Endothelial cell of umbilical vein (primary cell): ENCODE results near the gene ZNF678. TPM values are rescaled to one million over a fixed set of nuclear protein-coding genes. Genes with fewer than 3 reads are reported as not detected.

ENCODE experiments used
- BruUV-seq: library from RNA; stranded (reverse); fragments of 400-500 nt; replicated peaks from 2 replicates; lab custom pipeline; 2021; lab: Mats Ljungman, UMichigan
- CTCF ChIA-PET: fragments of 300-600, 350-600 bp; sonication (Branson Sonifier 250); formaldehyde crosslinking; loops from one replicate; lab custom pipeline; 2021; ENCODE audit warnings: antibody characterized with exemption, inconsistent platforms; lab: Charles Lee
- POLR2A ChIA-PET: fragments of 300-600, 350-600 bp; sonication (Branson Sonifier 250); formaldehyde crosslinking; loops from one replicate; lab custom pipeline; 2021; ENCODE audit warnings: antibody characterized with exemption, inconsistent platforms; lab: Charles Lee
- DNase-seq: peaks from one replicate; pipeline ENCODE4 v3.0.0-alpha.2; 2011; ENCODE audit warnings: low read depth, low spot score
- FAIRE-seq: peaks from 2 replicates; lab custom pipeline; 2011; peaks lifted over from hg19 to GRCh38; lab: Jason Lieb, UNC
- H2AFZ ChIP-seq: 2 replicates; pipeline ENCODE4 v1.6.0; 2012; ENCODE audit warnings: low read depth, low read length, control low read depth, inconsistent platforms
- H3K27ac ChIP-seq: 2 replicates; pipeline ENCODE4 v1.5.1; 2011; ENCODE audit warnings: low read depth, mild to moderate bottlenecking, control low read depth, low read length, moderate library complexity; ENCODE audit not compliant: insufficient read depth
- H3K27me3 ChIP-seq, 2 experiments: 2 replicates each; pipeline versions ENCODE4 v1.6.0 to v1.6.1; 2011; ENCODE audit warnings: low read length in 2 of 2, mixed read lengths in 1 of 2; ENCODE audit not compliant: control insufficient read depth in 2 of 2, insufficient read depth in 2 of 2
- H3K36me3 ChIP-seq, 2 experiments: 2 replicates in 1 of 2; 3 replicates in 1 of 2; pipeline ENCODE4 v1.5.1; 2011; ENCODE audit warnings: low read length in 2 of 2, mild to moderate bottlenecking in 1 of 2, moderate library complexity in 1 of 2; ENCODE audit not compliant: control insufficient read depth in 2 of 2, insufficient read depth in 2 of 2; ENCODE audit errors: extremely low read depth in 1 of 2
- H3K4me1 ChIP-seq: 3 replicates; pipeline ENCODE4 v1.5.1; 2011; ENCODE audit warnings: mild to moderate bottlenecking, low read length; ENCODE audit not compliant: control insufficient read depth, insufficient read depth; ENCODE audit errors: extremely low read depth
- H3K4me2 ChIP-seq: 2 replicates; pipeline ENCODE4 v1.6.1; 2011; ENCODE audit warnings: low read length, control low read depth, mixed read lengths; ENCODE audit not compliant: insufficient read depth
- H3K4me3 ChIP-seq, 3 experiments: fragments of 200-600 bp in 1 of 3; sonication (generic), shearing (Covaris generic) in 1 of 3; replicated peaks in 1 of 3; 2 replicates each; pipeline ENCODE4 v1.5.1; 2011 to 2016; ENCODE audit warnings: control low read depth in 3 of 3, low read length in 3 of 3, mild to moderate bottlenecking in 2 of 3, inconsistent platforms in 1 of 3, low read depth in 1 of 3, moderate library complexity in 1 of 3; ENCODE audit not compliant: insufficient read depth in 1 of 3
- H3K79me2 ChIP-seq: 2 replicates; pipeline ENCODE4 v1.6.0; 2012; ENCODE audit warnings: low read length, inconsistent platforms; ENCODE audit not compliant: control insufficient read depth, insufficient read depth
- H3K9ac ChIP-seq: replicated peaks from 2 replicates; pipeline ENCODE3; 2011; ENCODE audit warnings: low read length, control low read depth; ENCODE audit not compliant: insufficient read depth; ENCODE audit errors: extremely low read depth
- H3K9me1 ChIP-seq: replicated peaks from 3 replicates; pipeline ENCODE4 v1.6.0; 2011; ENCODE audit warnings: mild to moderate bottlenecking, low read length; ENCODE audit not compliant: control insufficient read depth, insufficient read depth; ENCODE audit errors: extremely low read depth
- H3K9me3 ChIP-seq: replicated peaks from 2 replicates; pipeline ENCODE4 v1.5.1; 2012; ENCODE audit warnings: low read length, inconsistent platforms; ENCODE audit not compliant: control insufficient read depth, insufficient read depth
- H4K20me1 ChIP-seq: replicated peaks from 2 replicates; pipeline ENCODE3; 2011; ENCODE audit warnings: mild to moderate bottlenecking, low read length; ENCODE audit not compliant: control insufficient read depth, insufficient read depth; ENCODE audit errors: extremely low read depth
- CTCF ChIP-seq, 2 donors: IDR thresholded peaks; 1 replicate in 1 of 2; 2 replicates in 1 of 2; pipeline ENCODE4 v1.5.1; 2011; ENCODE audit warnings: low read length in 2 of 2, mild to moderate bottlenecking in 2 of 2, moderate library complexity in 2 of 2, control low read depth in 1 of 2, inconsistent platforms in 1 of 2, low read depth in 1 of 2; ENCODE audit not compliant: insufficient read depth in 1 of 2; ENCODE audit errors: extremely low read depth in 1 of 2
- EZH2 ChIP-seq: IDR thresholded peaks from 2 replicates; pipeline ENCODE4 v1.6.1; 2012; ENCODE audit warnings: borderline replicate concordance, low read depth, mild to moderate bottlenecking, moderate library complexity, low read length, inconsistent platforms; ENCODE audit not compliant: severe bottlenecking
- FOS ChIP-seq: IDR thresholded peaks from 2 replicates; pipeline ENCODE4 v1.6.1; 2011; ENCODE audit warnings: mild to moderate bottlenecking, low read length, moderate library complexity, borderline replicate concordance; ENCODE audit not compliant: insufficient read depth
- GATA2 ChIP-seq: IDR thresholded peaks from 2 replicates; pipeline ENCODE4 v1.7.0; 2011; ENCODE audit warnings: low read depth, mild to moderate bottlenecking, moderate library complexity, mixed read lengths, low read length; ENCODE audit not compliant: insufficient read length, insufficient read depth
- JUN ChIP-seq: IDR thresholded peaks from 2 replicates; pipeline ENCODE4 v1.6.1; 2011; ENCODE audit warnings: borderline replicate concordance, low read depth; ENCODE audit not compliant: insufficient read length, insufficient read depth
- MYC ChIP-seq: IDR thresholded peaks from one replicate; pipeline ENCODE4 v1.6.1; 2011; ENCODE audit warnings: mild to moderate bottlenecking, low read depth, low read length
- POLR2A ChIP-seq: IDR thresholded peaks from 2 replicates; pipeline ENCODE4 v1.6.1; 2012; ENCODE audit warnings: low read depth, mild to moderate bottlenecking, control low read depth, low read length
- POLR2AphosphoS5 ChIP-seq: IDR thresholded peaks from 2 replicates; pipeline ENCODE4 v1.6.1; 2012; ENCODE audit warnings: low read depth, mild to moderate bottlenecking, control low read depth, low read length, moderate library complexity; ENCODE audit not compliant: insufficient read depth
- dilution Hi-C: fragments of 300-500 bp; cut with MboI; formaldehyde crosslinking; loops from one replicate; pipeline ENCODE4 v1.15.0; 2019; ENCODE audit warnings: low sequenced_read_pairs; ENCODE audit not compliant: extremely low pct_ligation_motif_present
- intact Hi-C: fragments of 100-400 bp; cut with micrococcal nuclease; formaldehyde crosslinking; loops from one replicate; pipeline ENCODE4 v1.10.0; 2022
- polyA plus RNA-seq, 4 experiments: library from polyadenylated mRNA; depleted of rRNA in 3 of 4; stranded (reverse) in 3 of 4; unstranded in 1 of 4; fragments of >200 nt; gene quantifications; 2 replicates each; pipeline versions ENCODE4 v1.2.1 to v1.2.3, GENCODE V29; 2011 to 2012; ENCODE audit warnings: missing spikeins in 1 of 4
- total RNA-seq: library from RNA; stranded (reverse); gene quantifications from 2 replicates; pipeline ENCODE4 v1.2.3, GENCODE V29; 2021
- TF ChIP-seq, protein P1 (sequence below): IDR thresholded peaks from 2 replicates; pipeline ENCODE4 v1.6.1; 2011; ENCODE audit not compliant: insufficient read depth, insufficient read length

Gene ZNF678
- total and polyA plus RNA-seq, 2 donors (not counting 3 experiments of a cell fraction or from before 2014, with no cell fraction given) = 2.1 to 7.7 TPM

DNA sequence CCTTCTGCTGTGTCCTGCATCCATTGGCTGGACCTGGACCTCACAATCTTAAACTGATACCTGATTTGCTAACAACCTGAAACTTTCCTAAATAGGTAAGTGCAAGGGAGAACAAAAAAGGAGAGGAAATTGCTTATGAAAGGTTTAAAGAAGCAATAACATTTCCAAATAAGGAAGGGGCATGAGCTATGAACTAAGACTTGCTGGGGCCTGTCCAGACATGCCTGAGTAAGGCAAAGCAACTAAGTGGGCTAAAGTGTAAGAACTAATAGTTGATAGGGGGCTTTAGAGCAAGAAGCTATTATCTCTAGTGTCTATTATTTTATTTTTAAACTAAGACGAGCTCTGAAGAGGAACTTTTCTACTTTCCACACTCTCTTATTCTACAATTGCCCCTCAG is 160.1 kb downstream of the ZNF678 start:
- dilution Hi-C loops = no loop called here
- intact Hi-C loops = no loop called here
- POLR2A ChIA-PET = no interaction called here

More for the DNA sequence above, 160.1 kb downstream of the ZNF678 start:
- Histone ChIP-seq H3K9me1 (no peaks in the 10 kb centered on the region), H3K4me3 (no peak overlapping the region), H3K36me3 (no peaks in the 10 kb centered on the region), H3K4me1 (peaks cover 2% of the 10 kb centered on the region), H3K27me3 (peaks cover 0 to 10% of the 10 kb centered on the region in 2 experiments), H4K20me1 (no peaks in the 10 kb centered on the region), H2AFZ (no peak overlapping the region), H3K27ac (no peak overlapping the region), H3K4me2 (no peak overlapping the region), H3K79me2 (no peaks in the 10 kb centered on the region), H3K9me3 (no peaks in the 10 kb centered on the region), H3K9ac (no peak overlapping the region)
- BruUV-seq = no TSS peak
- no peak for DNase-seq
- CTCF ChIA-PET = interaction anchor here (0.8 kb wide), 1 partner anchor 15 kb away, joined by 3 read pairs; no protein-coding TSS in a partner anchor
- TF ChIP-seq EZH2 = no peak
- TF ChIP-seq MYC = no peak
- TF ChIP-seq FOS = no peak
- no peak for TF ChIP-seq JUN
- TF ChIP-seq GATA2 = no peak
- no peak for TF ChIP-seq CTCF (IDR thresholded peaks at IDR 0.05; ENCODE audit: extremely low read depth in 1 of 2, insufficient read depth in 1 of 2, low read depth in 1 of 2, low read length in 2 of 2)
- no peak for TF ChIP-seq POLR2A
- TF ChIP-seq, protein P1, sequence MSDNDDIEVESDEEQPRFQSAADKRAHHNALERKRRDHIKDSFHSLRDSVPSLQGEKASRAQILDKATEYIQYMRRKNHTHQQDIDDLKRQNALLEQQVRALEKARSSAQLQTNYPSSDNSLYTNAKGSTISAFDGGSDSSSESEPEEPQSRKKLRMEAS = no peak
- TF ChIP-seq POLR2AphosphoS5 = no peak
- FAIRE-seq = no peak
